HFF-Myc (cell line): ENCODE results near the gene SNX4.

Experiments used
- DNase-seq: peaks from one replicate; pipeline ENCODE4 v3.0.0-alpha.2; 2011; ENCODE audit warnings: low read depth; ENCODE audit errors: extremely low read depth
- H3K4me3 ChIP-seq: replicated peaks from 2 replicates; pipeline ENCODE4 v1.5.1; 2011; ENCODE audit warnings: low read depth, mild to moderate bottlenecking, control low read depth, low read length
- CTCF ChIP-seq: IDR thresholded peaks from 2 replicates; pipeline ENCODE4 v1.5.1; 2012; ENCODE audit warnings: mild to moderate bottlenecking, low read depth, low read length, control low read depth; ENCODE audit errors: missing control alignments

Gene SNX4

GRCh38 chr3:125401402-125401801, 118.6 kb downstream of the SNX4 start:
- H3K4me3 ChIP-seq = no peak overlapping the region
- TF ChIP-seq CTCF = no peak
- DNase-seq = no peak

GRCh38 chr3:125398952-125399351, 121.0 kb downstream of the SNX4 start:
- no peak for DNase-seq
- H3K4me3 ChIP-seq = no peak overlapping the region
- no peak for TF ChIP-seq CTCF
